GM12872 (cell line): ENCODE data around the gene AP1G2.

Experiments used
- TF ChIP-seq, protein P1 (sequence below): IDR thresholded peaks from 3 replicates; pipeline ENCODE4 v1.5.1; 2011; ENCODE audit warnings: low read depth, mild to moderate bottlenecking, low read length, moderate library complexity; ENCODE audit not compliant: insufficient read depth

Gene AP1G2

DNA sequence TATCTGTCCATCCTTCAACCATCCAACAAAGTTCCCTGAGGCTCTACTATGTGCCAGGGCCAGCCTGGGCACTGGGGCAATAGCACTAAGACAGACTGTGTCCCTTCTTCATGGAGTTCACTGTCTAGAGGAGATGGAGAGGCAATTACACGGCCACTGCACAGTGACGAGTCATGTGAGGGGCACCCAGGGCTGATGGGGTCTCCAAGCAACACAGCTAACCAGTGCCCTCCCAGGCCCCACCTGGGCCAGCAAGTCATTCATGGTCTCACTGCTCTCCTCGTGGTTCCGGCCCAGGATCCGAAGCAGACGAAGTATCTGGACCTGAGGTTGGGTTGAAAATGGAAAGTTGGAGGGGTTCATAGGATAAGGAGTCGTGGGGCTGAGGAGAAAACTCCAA, 2.7 kb downstream of the AP1G2 start:
- TF ChIP-seq, protein P1, sequence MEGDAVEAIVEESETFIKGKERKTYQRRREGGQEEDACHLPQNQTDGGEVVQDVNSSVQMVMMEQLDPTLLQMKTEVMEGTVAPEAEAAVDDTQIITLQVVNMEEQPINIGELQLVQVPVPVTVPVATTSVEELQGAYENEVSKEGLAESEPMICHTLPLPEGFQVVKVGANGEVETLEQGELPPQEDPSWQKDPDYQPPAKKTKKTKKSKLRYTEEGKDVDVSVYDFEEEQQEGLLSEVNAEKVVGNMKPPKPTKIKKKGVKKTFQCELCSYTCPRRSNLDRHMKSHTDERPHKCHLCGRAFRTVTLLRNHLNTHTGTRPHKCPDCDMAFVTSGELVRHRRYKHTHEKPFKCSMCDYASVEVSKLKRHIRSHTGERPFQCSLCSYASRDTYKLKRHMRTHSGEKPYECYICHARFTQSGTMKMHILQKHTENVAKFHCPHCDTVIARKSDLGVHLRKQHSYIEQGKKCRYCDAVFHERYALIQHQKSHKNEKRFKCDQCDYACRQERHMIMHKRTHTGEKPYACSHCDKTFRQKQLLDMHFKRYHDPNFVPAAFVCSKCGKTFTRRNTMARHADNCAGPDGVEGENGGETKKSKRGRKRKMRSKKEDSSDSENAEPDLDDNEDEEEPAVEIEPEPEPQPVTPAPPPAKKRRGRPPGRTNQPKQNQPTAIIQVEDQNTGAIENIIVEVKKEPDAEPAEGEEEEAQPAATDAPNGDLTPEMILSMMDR, result no peak

DNA sequence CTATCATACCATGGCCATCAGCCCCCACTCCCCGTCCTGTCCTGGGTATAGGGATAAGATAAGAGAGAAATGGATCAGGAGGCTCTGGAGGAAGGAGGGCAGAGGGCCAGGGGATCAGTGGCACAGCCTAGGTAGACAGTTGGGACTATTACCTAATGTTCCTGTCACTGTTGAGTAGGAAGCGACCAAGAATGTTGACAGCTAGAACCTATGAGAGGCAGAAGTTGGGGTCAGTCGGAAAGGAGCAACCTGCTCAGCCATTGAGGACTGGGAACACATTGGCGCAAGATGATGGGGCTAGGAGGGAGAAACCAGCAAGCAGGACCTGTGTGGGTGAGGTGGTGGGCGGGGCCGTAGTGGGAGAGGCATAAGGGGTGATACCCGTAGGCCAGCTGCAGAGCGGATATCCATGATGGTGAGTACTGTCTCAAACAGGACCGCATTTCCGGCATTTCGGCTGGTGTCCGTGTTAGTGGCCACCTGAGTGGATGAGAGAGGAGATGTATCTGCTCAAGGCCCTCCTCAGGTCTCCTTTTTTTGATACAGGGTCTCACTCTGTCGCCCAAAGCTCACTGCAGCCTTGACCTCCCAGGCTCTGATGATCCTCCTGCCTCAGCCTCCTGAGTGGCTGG, 3.3 kb downstream of the AP1G2 start:
- TF ChIP-seq, protein P1, result no peak

DNA sequence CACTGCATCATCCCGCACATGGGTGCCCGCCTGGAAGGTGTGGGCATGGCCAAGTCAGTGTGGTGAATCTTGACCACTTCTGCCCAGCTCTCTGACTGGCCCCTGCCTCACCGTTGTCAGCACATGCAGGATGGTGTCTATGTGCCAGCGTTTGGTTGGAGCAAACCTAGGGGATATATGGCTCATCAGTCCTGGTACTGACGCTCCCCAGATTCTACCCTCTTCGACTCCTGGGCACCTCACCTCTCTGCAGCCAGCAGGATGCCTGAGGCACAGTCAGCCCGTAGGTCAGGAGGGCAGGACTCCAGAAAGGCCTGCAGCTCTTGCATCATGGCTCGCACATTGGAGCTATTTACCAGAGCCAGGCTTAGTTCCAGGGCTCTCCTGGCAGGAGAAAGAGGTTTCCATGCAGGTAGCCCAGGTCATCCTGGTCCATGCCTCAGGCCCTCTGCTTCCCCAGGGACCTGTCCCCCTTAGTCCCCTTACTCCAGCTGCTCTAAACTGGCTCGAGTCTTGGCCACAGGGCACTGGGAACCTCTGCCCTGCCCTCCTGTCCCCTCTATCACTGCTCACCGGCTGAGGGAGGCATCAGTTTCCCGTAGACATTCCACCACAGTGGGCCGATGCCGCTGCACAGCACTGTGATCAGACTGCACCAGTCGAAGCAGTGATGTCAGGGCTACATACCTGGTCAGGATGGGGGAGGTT, 4.0 kb downstream of the AP1G2 start:
- TF ChIP-seq, protein P1, result no peak

DNA sequence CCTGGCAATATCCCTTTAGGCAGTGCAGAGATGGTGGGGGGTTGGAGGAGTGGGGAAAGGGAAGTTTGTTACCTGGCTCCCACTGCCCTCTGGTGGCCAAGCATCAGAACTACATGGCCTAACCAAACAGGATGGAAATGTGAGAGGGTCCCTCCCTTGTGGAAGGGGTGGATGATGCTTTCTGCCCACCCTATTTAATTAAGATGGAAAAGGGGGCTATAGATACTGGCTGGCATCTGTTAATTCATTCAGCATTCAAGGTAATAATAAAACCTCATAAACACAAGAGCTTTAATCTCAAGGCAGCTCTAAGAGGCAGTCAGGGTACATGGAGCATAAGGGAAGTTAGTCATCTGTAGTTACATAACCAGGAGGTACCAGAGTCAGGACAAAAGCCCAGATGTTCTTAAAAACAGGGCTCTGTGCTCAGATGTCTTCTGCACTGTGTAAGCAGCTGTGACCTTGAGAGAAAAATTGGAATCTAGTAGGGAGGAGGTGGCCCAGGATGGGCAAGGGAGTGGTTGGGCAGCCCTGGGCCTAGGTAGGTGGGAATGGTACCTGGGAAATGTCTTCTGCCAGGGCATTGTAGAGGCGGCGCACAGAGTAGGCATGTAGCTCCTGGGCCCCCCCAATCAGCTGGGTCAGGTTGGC, 4.6 kb downstream of the AP1G2 start:
- TF ChIP-seq, protein P1, result peak; percentile 95

DNA sequence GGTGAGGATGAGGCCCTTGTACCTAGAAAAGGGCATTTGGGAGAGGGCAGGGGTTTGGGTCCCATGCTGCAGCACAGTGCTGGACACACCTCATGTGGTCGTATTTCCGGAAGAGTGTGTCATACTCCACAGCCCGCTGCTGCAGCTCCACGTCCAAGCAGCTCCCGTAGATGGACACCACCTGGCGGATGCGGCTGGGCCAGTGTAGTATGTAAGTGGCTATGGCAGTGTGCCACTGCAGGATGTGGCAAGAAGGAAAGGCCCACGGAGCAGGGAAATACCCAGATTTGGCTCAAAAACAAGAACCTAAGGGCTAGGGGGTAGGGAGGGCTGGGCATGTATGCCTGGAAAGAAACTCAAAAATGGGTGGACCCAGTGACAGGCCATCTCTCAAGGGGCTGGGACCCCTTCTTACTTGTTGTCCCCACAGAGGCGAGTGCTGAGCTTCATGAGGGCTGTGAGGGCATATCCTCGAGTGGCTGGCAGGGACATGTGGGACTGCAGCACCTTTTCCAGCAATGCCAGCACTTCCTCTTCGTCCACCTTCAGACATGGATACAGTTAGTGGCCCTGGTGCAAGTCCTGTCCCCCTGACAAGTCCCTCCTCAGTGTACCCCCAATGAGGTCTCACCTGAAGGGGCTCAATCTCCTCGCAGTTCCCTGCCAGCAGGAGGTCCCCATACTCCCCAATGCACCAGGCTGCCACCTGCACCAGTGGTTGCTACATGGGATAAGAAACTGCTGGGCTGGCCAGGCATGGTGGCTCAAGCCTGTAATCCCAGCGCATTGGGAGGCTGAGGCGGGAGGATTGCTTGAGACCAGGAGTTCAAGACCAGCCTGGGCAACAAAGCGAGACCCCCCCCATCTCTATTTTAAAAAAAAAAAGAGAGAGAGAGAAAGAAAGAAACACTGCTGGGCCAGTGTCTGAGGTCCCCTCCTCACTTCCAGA, 5.4 kb downstream of the AP1G2 start:
- TF ChIP-seq, protein P1, result no peak

DNA sequence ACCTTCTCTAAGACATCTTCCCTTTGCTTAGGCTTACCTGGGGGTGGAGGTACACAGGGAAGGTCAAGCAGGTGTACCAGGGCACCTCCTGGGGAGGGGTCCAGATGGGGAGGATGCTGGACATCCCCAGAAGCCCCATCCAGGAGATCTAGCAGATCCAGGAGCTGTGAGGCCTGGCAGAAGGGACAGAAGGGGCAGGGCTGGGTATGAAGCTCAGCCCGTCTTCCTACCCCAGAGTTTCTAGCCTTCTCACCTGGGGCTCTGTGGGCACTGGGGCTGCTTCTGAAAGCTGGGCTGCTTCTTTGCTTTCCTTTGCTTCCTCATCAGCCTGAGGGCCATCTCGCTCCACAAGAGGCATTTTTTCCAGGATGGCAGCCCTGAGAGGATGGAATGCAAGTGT, 6.3 kb downstream of the AP1G2 start:
- TF ChIP-seq, protein P1, result no peak
